H9 (cell line): ENCODE data around the gene EFNB1. TPM values are rescaled to one million over a fixed set of nuclear protein-coding genes. Genes with fewer than 3 reads are reported as not detected.

Source experiments
- DNase-seq: peaks from one replicate; pipeline ENCODE4 v3.0.0-alpha.2; 2017
- H2AFZ ChIP-seq: one replicate; pipeline ENCODE4 v1.6.1; 2013; ENCODE audit warnings: mild to moderate bottlenecking, low read length, control low read depth, moderate library complexity
- H2AK5ac ChIP-seq: 2 replicates; pipeline ENCODE4 v1.6.1; 2013; ENCODE audit warnings: low read length, control low read depth, mixed read lengths; ENCODE audit not compliant: insufficient read length
- H2BK120ac ChIP-seq: one replicate; pipeline ENCODE4 v1.6.1; 2013; ENCODE audit warnings: low read depth, mild to moderate bottlenecking, low read length, control low read depth, inconsistent platforms; ENCODE audit not compliant: poor library complexity, severe bottlenecking
- H2BK12ac ChIP-seq: 2 replicates; pipeline ENCODE4 v1.6.1; 2013; ENCODE audit warnings: low read length, control low read depth, mixed read lengths, low read depth; ENCODE audit not compliant: insufficient read length
- H2BK15ac ChIP-seq: 2 replicates; pipeline ENCODE4 v1.6.1; 2013; ENCODE audit warnings: low read depth, low read length, control low read depth
- H2BK20ac ChIP-seq: one replicate; pipeline ENCODE4 v1.6.1; 2013; ENCODE audit warnings: low read depth, mild to moderate bottlenecking, low read length, control low read depth, inconsistent platforms; ENCODE audit not compliant: poor library complexity, severe bottlenecking
- H2BK5ac ChIP-seq: 2 replicates; pipeline ENCODE4 v1.6.1; 2013; ENCODE audit warnings: low read length, control low read depth, mixed read lengths; ENCODE audit not compliant: insufficient read length
- H3K14ac ChIP-seq: 2 replicates; pipeline ENCODE4 v1.6.1; 2013; ENCODE audit warnings: low read length, control low read depth; ENCODE audit not compliant: insufficient read depth
- H3K18ac ChIP-seq: 2 replicates; pipeline ENCODE4 v1.6.1; 2013; ENCODE audit warnings: low read depth, mild to moderate bottlenecking, mixed read lengths, low read length, control low read depth; ENCODE audit not compliant: insufficient read length
- H3K23ac ChIP-seq: 2 replicates; pipeline ENCODE4 v1.6.1; 2013; ENCODE audit warnings: low read length, control low read depth, mixed read lengths, low read depth; ENCODE audit not compliant: insufficient read length
- H3K23me2 ChIP-seq: 2 replicates; pipeline ENCODE4 v1.6.1; 2013; ENCODE audit warnings: low read depth, mild to moderate bottlenecking, mixed read lengths, low read length, control low read depth; ENCODE audit not compliant: insufficient read length, poor library complexity, severe bottlenecking
- H3K27ac ChIP-seq: 2 replicates; pipeline ENCODE4 v1.5.1; 2013; ENCODE audit warnings: low read length, control low read depth, mixed read lengths, low read depth; ENCODE audit not compliant: insufficient read length
- H3K27me3 ChIP-seq: 2 replicates; pipeline ENCODE4 v1.6.1; 2013; ENCODE audit warnings: low read length, control low read depth, inconsistent platforms; ENCODE audit not compliant: insufficient read depth
- H3K4ac ChIP-seq: 2 replicates; pipeline ENCODE4 v1.6.1; 2013; ENCODE audit warnings: low read depth, mild to moderate bottlenecking, control low read depth, inconsistent platforms, low read length, moderate library complexity
- H3K4me1 ChIP-seq: 2 replicates; pipeline ENCODE4 v1.6.1; 2013; ENCODE audit warnings: low read length, control low read depth, inconsistent platforms; ENCODE audit not compliant: insufficient read depth
- H3K4me2 ChIP-seq: 2 replicates; pipeline ENCODE4 v1.6.1; 2013; ENCODE audit warnings: low read length, control low read depth, mixed read lengths; ENCODE audit not compliant: insufficient read length, insufficient read depth
- H3K56ac ChIP-seq: 2 replicates; pipeline ENCODE4 v1.6.1; 2013; ENCODE audit warnings: low read depth, mild to moderate bottlenecking, mixed read lengths, low read length, control low read depth; ENCODE audit not compliant: insufficient read length
- H3K79me1 ChIP-seq: 2 replicates; pipeline ENCODE4 v1.6.1; 2013; ENCODE audit warnings: low read depth, mild to moderate bottlenecking, moderate library complexity, low read length, control low read depth, inconsistent platforms; ENCODE audit not compliant: insufficient read depth, poor library complexity, severe bottlenecking
- H3K79me2 ChIP-seq: 2 replicates; pipeline ENCODE4 v1.6.1; 2013; ENCODE audit warnings: low read length, control low read depth, inconsistent platforms; ENCODE audit not compliant: insufficient read depth
- H3K9ac ChIP-seq: 2 replicates; pipeline ENCODE4 v1.6.1; 2013; ENCODE audit warnings: low read length, control low read depth, mixed read lengths; ENCODE audit not compliant: insufficient read length; ENCODE audit errors: extremely low read depth
- H3K9me3 ChIP-seq: one replicate; pipeline ENCODE4 v1.6.1; 2013; ENCODE audit warnings: low read depth, low read length, inconsistent platforms; ENCODE audit not compliant: control insufficient read depth
- H3T11ph ChIP-seq: one replicate; pipeline ENCODE4 v1.6.1; 2013; ENCODE audit warnings: mild to moderate bottlenecking, low read length, control low read depth, inconsistent platforms
- H4K20me1 ChIP-seq: one replicate; pipeline ENCODE4 v1.6.1; 2013; ENCODE audit not compliant: control insufficient read depth, insufficient read length, insufficient read depth
- H4K5ac ChIP-seq: 2 replicates; pipeline ENCODE4 v1.6.1; 2013; ENCODE audit warnings: low read depth, mild to moderate bottlenecking, mixed read lengths, low read length, control low read depth; ENCODE audit not compliant: insufficient read length
- H4K8ac ChIP-seq: replicated peaks from 2 replicates; pipeline ENCODE4 v1.6.1; 2013; ENCODE audit warnings: low read length, control low read depth, mixed read lengths, low read depth; ENCODE audit not compliant: insufficient read length
- H4K91ac ChIP-seq: 2 replicates; pipeline ENCODE4 v1.6.1; 2013; ENCODE audit warnings: low read depth, mild to moderate bottlenecking, moderate library complexity, mixed read lengths, low read length, control low read depth; ENCODE audit not compliant: insufficient read length
- H3K27ac Mint-ChIP-seq, 3 experiments: 2 replicates in 2 of 3; 3 replicates in 1 of 3; pipeline ENCODE4 v1.8.0; 2020 to 2021; ENCODE audit warnings: mixed read lengths in 3 of 3, mild to moderate bottlenecking in 1 of 3, moderate library complexity in 1 of 3
- H3K27me3 Mint-ChIP-seq: 2 replicates; pipeline ENCODE4 v1.8.0; 2021; ENCODE audit warnings: low read depth, mild to moderate bottlenecking, moderate library complexity, mixed read lengths
- H3K36me3 Mint-ChIP-seq, 3 experiments: 2 replicates in 2 of 3; 3 replicates in 1 of 3; pipeline ENCODE4 v1.8.0; 2020 to 2021; ENCODE audit warnings: low read depth in 3 of 3, mixed read lengths in 3 of 3; ENCODE audit not compliant: insufficient read depth in 1 of 3
- H3K4me1 Mint-ChIP-seq, 2 experiments: 2 replicates each; pipeline ENCODE4 v1.8.0; 2020; ENCODE audit warnings: mixed read lengths in 2 of 2
- H3K4me3 Mint-ChIP-seq, 2 experiments: 2 replicates in 1 of 2; 3 replicates in 1 of 2; pipeline ENCODE4 v1.8.0; 2020 to 2021; ENCODE audit warnings: mild to moderate bottlenecking in 2 of 2, mixed read lengths in 2 of 2, moderate library complexity in 1 of 2
- H3K9me3 Mint-ChIP-seq, 2 experiments: 2 replicates in 1 of 2; 3 replicates in 1 of 2; pipeline ENCODE4 v1.8.0; 2020; ENCODE audit warnings: mild to moderate bottlenecking in 2 of 2, mixed read lengths in 2 of 2, moderate library complexity in 1 of 2
- CTCF ChIP-seq: fragments of 200-600 bp; sonication (generic); conservative IDR thresholded peaks from 3 replicates; pipeline ENCODE4 v1.8.0; 2021; ENCODE audit warnings: antibody characterized with exemption, mild to moderate bottlenecking
- WGBS: extraction: QIAGEN DNeasy Blood & Tissue Kit; methylation state at CpG from one replicate; pipeline ENCODE4 v1.1.7; 2013; ENCODE audit warnings: missing lambda C conversion rate, low lambda C conversion rate, mixed read lengths; ENCODE audit not compliant: insufficient read length; ENCODE audit errors: extremely low coverage; 5-methylcytosine and 5-hydroxymethylcytosine counted together
- total RNA-seq: library from RNA; stranded (reverse); gene quantifications from 2 replicates; pipeline ENCODE4 v1.2.1, GENCODE V29; 2021

Gene EFNB1
- total RNA-seq, 1 experiment from 2014 or later = 3.1 TPM

- Mint-ChIP-seq H3K9me3 (peaks cover 53 to 76% of the 10 kb centered on the region in 2 experiments), H3K4me1 (peaks cover 18 to 31% of the 10 kb centered on the region in 2 experiments), H3K36me3 (peaks cover 16 to 17% (median 17%) of the 10 kb centered on the region in 3 experiments), H3K27me3 (peaks cover 25% of the 10 kb centered on the region), H3K27ac (no peak overlapping the region), H3K4me3 (no peak overlapping the region)
- H4K8ac ChIP-seq = no peak overlapping the region
- no peak for TF ChIP-seq CTCF
- no peaks in the 10 kb centered on the region for H4K20me1 ChIP-seq
- H3K4me1 ChIP-seq = peaks cover 4% of the 10 kb centered on the region; the same call in 1 of the 2 replicates
- no peaks in the 10 kb centered on the region for H3K79me2 ChIP-seq
- H3K4ac ChIP-seq = no peak overlapping the region
- H3K27ac ChIP-seq = no peak overlapping the region
- H2BK120ac ChIP-seq = no peak overlapping the region
- no peak overlapping the region for H3K56ac ChIP-seq
- no peak overlapping the region for H2BK20ac ChIP-seq
- no peak overlapping the region for H3K18ac ChIP-seq
- WGBS = no CpG with 5 or more reads among the region's 2 CpGs
- no peak overlapping the region for H3K9ac ChIP-seq
- no peak overlapping the region for H3K14ac ChIP-seq
- H3K23me2 ChIP-seq = no peaks in the 10 kb centered on the region
- no peaks in the 10 kb centered on the region for H3K9me3 ChIP-seq
- H3T11ph ChIP-seq = no peak overlapping the region
- no peak overlapping the region for H4K91ac ChIP-seq
- no peak for DNase-seq
- no peak overlapping the region for H3K4me2 ChIP-seq
- H2BK5ac ChIP-seq = no peak overlapping the region
- H2BK15ac ChIP-seq = no peak overlapping the region
- H3K27me3 ChIP-seq = peaks cover 2% of the 10 kb centered on the region
- H2BK12ac ChIP-seq = no peak overlapping the region
- no peak overlapping the region for H2AFZ ChIP-seq
- H3K23ac ChIP-seq = no peak overlapping the region
- no peak overlapping the region for H4K5ac ChIP-seq
- no peaks in the 10 kb centered on the region for H3K79me1 ChIP-seq
- no peak overlapping the region for H2AK5ac ChIP-seq
Measured at GRCh38 chrX:68842351-68842750, 13.5 kb downstream of the EFNB1 start.
